Measurements from ENCODE around the gene RYR1.
"Not testable (repeated sequence)": the region's sequence is repeated elsewhere in the genome, so short reads cannot be mapped to it uniquely, and the experiment has no call there.

The RYR1 gene

DNA sequence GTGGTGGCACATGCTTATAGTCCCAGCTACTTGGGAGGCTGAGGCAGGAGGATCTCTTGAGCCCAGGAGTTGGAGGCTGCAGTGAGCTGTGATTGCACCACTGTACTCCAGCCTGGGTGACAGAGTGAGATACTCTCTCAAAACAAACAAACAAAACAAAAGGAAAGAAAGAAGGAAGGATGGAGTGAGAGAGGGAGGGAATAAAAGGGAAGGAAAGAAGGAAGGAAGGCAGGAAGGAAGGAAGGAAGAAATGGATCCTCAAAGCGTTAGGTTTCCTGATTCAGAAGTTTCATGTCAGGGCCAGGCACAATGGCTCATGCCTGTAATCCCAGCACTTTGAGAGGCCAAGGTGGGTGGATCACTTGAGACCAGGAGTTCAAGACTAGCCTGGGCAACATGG, 84.5 kb downstream of the RYR1 start:
- DNase-seq, result not testable (repeated sequence)

- DNase-seq, result no peak
These were observed 85.7 kb downstream of the RYR1 start for GRCh38 chr19:38519168-38519567.

GRCh38 chr19:38519988-38520387, 86.5 kb downstream of the RYR1 start:
- no peak for DNase-seq

DNA sequence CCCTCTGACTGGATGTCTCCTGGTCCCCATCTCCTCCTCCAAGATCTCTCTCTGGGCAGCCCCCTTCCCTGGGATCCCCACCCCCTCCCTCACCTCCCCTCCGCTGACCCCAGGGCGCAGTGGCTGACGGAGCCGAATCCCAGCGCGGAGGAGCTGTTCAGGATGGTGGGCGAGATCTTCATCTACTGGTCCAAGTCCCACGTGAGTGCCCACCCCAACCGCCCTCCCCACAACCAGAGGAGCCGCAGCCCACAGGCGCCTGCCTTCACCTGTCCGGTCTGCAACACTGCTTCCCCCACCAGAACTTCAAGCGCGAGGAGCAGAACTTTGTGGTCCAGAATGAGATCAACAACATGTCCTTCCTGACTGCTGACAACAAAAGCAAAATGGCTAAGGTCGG, 89.4 kb downstream of the RYR1 start:
- no peak for DNase-seq

DNA sequence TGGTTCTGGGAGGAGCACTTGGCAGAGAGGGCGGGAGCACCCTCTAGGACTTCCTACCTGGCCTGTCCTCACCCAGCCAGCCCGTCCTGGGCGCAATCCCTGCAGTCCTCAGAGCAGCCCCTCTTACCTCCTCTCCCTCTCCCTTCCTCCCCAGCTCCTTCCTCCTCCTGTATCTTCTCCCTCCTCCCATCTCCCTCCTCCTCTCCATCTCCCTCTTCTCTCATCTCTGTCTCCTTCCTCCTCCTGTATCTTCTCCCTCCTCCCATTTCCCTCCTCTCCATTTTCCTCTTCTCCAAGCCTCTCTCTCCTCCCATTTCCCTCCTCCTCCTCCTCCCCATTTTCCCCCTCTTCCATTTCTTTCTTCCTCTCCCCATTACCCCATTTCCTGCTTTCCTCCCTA, 89.8 kb downstream of the RYR1 start:
- no peak for DNase-seq

GRCh38 chr19:38524369-38524768, 90.9 kb downstream of the RYR1 start:
- no peak for DNase-seq

- no peak for DNase-seq
These were observed 91.6 kb downstream of the RYR1 start for GRCh38 chr19:38524994-38525634.

DNA sequence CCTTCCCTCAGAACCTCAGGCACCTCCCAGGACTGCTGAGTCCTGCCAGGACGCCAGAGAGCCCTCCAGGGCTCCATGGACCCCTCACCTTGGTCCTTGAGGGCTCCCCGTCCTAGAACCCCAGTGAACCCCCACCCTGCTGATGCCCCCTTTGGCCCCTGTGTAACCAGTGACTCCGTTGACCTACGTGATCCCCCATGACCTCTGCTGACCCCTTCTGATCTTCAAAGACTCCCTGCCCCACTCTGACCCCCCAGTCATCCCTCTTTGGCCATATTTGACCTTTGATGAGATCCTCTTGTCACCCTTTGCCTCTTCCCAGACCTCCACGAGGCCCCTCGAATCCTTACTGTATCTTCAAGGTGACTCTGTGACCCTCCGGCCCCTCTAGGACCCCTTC, 92.9 kb downstream of the RYR1 start:
- no peak for DNase-seq

DNA sequence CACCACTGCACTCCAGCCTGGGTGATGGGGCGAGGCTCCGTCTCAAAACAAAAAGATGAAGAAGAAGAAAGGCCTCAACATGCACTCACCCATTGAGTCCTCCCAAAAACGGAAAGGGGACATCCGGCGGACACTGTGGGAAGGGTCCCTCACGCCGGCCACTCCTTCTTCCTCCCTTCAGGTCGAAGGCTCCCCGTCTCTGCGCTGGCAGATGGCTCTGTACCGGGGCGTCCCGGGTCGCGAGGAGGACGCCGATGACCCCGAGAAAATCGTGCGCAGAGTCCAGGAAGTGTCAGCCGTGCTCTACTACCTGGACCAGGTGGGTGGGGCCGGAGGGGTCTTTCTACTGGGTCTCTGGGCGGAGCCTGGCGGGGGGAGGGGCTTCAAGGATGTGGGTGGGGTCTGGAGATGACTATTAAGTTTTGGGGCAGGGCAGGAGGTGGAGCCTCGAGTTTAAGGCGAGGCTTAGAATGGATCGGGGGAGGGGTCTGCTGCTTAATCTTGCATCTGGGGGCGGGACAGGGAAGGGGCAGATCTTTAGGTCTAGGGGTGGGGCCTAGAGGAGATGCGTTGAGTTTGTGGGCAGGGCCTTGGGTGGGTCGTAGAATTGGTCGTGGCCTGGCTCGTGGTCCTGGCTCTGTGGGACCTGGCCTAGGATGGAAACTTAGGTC, 94.1 kb downstream of the RYR1 start:
- peak; percentile 29 to 37 for DNase-seq

- DNase-seq, result no peak
These were observed 94.8 kb downstream of the RYR1 start for GRCh38 chr19:38528213-38528755.

DNA sequence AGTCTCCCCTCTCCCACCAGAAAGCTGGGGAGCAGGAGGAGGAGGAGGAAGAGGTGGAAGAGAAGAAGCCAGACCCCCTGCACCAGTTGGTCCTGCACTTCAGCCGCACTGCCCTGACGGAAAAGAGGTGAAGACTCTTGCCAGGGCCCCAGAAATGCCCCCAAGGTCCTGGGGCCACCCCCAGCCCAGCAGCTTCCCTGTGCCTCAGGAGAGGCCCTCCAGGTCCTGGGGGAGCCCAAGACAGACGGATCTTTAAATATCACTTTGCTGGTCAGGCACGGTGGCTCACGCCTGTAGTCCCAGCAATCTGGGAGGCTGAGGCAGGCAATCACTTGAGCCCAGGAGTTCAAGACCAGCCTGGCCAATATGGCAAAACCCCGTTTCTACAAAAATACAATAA, 95.4 kb downstream of the RYR1 start:
- DNase-seq, result no peak

DNA sequence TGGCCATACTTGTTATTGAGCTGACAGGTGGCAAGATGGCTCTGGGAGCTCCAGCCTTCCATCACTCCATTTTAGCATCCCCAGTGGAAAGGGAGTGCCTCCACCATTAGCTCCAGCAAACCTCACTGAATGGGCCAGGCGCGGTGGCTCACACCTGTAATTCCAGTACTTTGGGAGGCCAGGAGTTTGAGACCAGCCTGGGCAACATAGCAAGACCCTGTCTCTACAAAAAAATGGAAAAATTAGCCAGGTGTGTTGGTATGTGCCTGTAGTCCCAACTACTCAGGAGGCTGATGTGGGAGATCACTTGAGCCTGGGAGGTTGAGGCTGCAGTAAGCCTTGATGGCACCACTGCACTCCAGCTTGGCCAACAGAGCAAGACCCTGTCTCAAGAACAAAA, 98.0 kb downstream of the RYR1 start:
- no peak for DNase-seq

GRCh38 chr19:38532939-38533338, 99.4 kb downstream of the RYR1 start:
- DNase-seq, result no peak

DNA sequence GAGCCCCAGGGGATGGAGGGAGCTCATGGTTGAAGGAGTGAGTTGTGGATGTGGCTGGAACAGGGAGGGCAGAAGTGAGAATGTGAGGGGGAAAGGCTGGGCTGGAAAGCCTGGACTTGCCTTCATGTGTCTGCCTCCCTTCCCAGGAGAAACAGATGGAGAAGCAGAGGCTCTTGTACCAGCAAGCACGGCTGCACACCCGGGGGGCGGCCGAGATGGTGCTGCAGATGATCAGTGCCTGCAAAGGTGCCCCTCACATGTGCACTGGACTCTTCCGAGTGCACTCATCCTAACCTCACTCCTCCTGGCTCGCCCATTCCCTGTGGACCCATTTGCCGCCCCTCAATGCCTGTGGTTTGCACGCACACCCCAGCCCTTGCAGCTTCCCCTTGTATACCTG, 101.1 kb downstream of the RYR1 start:
- DNase-seq, result no peak

DNA sequence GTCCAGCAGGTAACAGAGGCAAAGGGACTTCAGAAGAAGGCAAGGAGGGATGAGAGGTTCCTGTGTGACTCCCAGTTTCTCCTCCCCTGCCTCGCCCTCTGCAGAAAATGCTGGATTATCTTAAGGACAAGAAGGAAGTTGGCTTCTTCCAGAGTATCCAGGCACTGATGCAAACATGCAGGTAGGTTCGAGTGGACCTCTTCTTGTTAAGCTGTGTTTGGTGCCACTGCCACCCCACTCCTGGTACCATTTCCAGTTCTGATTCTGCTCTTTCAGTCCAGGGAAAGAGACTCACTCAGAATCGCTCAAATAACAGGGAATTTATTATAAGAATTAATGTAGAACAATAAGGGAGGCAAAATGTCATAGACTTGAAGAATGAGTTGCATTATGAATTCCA, 101.7 kb downstream of the RYR1 start:
- no peak for DNase-seq

GRCh38 chr19:38537071-38537936, 103.8 kb downstream of the RYR1 start:
- no peak for DNase-seq

DNA sequence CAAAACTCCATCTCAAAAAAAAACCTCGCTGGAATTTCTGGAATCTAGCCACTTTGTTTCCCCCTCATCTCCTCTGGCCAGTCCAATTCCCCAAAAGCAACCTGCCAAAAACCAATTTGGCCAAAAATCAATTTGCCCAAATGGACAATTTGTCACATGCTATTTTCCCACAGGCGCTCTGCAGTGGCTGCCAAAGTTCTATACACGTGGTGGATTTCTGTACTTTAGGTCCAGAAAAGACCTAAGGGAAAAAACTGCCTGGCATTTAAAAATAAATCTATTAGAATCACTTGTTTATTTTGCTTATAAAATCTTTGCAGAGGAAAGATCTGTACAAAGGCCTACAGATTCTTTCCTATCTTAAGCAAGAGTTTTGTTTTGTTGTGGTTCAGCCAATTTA, 104.9 kb downstream of the RYR1 start:
- no peak for DNase-seq

DNA sequence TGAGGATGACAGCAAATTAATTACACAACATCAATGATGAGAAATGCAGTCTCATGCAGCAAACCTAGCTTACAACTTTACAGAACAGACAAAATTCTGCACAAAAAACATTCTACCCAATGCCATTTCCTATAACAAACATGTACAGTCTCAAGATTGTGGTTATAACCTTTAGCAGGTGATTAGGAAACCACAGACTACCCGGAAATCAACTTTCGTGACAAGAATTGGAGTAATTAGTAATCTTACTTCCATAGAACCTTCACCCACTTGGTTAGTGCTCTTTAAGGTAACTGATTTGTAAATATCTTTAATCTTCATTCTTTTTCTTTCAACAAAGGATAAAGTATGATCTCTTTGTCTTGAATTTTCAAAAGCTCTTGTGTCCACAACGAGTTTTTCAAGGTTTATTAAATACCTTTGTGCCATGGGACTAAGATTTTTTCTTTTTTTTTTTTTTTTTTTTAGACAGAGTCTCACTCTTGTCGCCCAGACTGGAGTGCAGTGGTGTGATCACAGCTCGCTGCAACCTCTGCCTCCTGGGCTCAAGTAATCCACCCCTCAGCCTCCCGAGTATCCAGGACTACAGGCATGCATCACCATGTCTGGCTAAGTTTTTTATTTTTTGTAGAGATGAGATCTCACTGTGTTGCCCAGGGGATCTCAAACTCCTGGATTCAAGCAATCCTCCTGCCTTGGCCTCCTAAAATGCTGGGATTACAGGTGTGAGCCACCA, 105.5 kb downstream of the RYR1 start:
- peak; percentile 44 to 49 for DNase-seq

DNA sequence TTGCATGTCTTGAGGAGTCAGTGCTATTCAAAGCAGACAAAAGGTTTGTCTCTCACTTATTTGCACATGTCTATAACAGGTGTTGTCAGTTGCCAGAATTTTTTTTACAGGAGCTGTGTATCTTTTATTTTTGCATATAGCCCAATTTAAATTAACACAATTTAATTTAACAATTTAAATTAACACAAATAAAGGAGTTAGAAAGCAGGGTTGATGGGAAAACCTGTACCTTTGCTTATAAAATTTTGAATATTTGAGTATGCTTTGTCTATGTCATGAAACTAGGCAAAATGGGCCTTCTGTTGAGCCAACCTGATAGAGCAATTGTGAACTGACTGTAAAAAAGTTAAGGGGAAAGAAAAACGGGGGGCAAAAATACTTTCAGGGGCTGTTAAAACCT, 106.3 kb downstream of the RYR1 start:
- DNase-seq, result no peak

DNA sequence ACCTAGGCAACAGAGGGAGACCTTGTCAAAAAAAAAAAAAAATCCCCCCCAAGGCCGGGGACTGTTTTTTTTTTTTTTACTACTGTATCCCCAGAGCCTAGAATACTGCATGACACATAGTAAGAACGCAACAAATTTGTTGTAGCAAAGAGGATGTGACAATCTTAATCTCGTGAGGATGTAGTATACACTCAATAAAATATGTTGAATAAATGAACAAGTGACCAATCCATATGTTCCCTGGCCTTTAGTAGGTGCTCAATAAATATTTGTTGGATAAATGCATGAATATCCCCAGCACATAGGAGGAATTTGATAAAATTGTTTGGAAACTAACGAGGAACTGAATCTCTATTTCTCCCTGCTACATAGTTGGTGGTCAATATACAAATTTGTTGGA, 108.5 kb downstream of the RYR1 start:
- no peak for DNase-seq

GRCh38 chr19:38543286-38543806, 109.9 kb downstream of the RYR1 start:
- no peak for DNase-seq

GRCh38 chr19:38543807-38544568, 110.5 kb downstream of the RYR1 start:
- peak; percentile 48 to 53 for DNase-seq

Data from activated T-cell treated with anti-CD3 and anti-CD28 coated beads, Interleukin-2, amount 50 U/mL, for 48 hours (primary cell).